ENCODE data around the gene COL18A1.

COL18A1 gene

GRCh38 chr21:45490049-45490731, 85.2 kb downstream of the COL18A1 start:
- no peak overlapping the region for H3K4me3 ChIP-seq (ENCODE audit: low read length, poor library complexity, severe bottlenecking)
- H4K20me1 ChIP-seq (ENCODE audit: insufficient read depth, low read length, poor library complexity, severe bottlenecking): no peaks in the 10 kb centered on the region
- H3K4me2 ChIP-seq (ENCODE audit: low read depth, low read length, poor library complexity, severe bottlenecking): peak overlapping the region; percentile 44
- H3K79me2 ChIP-seq (ENCODE audit: insufficient read depth, low read length): no peaks in the 10 kb centered on the region
- H2AFZ ChIP-seq (ENCODE audit: low read length): no peak overlapping the region
- H3K9ac ChIP-seq (ENCODE audit: low read depth, low read length, poor library complexity, severe bottlenecking): no peak overlapping the region
- no peak for TF ChIP-seq CTCF (conservative IDR thresholded peaks at IDR 0.05; ENCODE audit: low read length)
- TF ChIP-seq EZH2phosphoT487 (IDR thresholded peaks at IDR 0.05; ENCODE audit: borderline replicate concordance): no peak
- no peaks in the 10 kb centered on the region for H3F3A ChIP-seq (ENCODE audit: low read depth)
- H3K9me2 ChIP-seq (replicated peaks; ENCODE audit: low read depth, low read length): no peaks in the 10 kb centered on the region
- H3K27me3 ChIP-seq (ENCODE audit: insufficient read depth, low read length, poor library complexity, severe bottlenecking): no peaks in the 10 kb centered on the region
- H3K36me3 ChIP-seq (ENCODE audit: insufficient read depth, low read length): no peaks in the 10 kb centered on the region
- H3K9me3 ChIP-seq (ENCODE audit: insufficient read depth, low read depth, low read length): no peaks in the 10 kb centered on the region
- H3K4me1 ChIP-seq (ENCODE audit: insufficient read depth, low read length, poor library complexity, severe bottlenecking): peaks cover 10% of the 10 kb centered on the region

GRCh38 chr21:45491056-45491455, 86.1 kb downstream of the COL18A1 start:
- H3F3A ChIP-seq (ENCODE audit: low read depth): no peaks in the 10 kb centered on the region
- H3K4me3 ChIP-seq (ENCODE audit: low read length, poor library complexity, severe bottlenecking): no peak overlapping the region
- no peaks in the 10 kb centered on the region for H3K36me3 ChIP-seq (ENCODE audit: insufficient read depth, low read length)
- TF ChIP-seq CTCF (conservative IDR thresholded peaks at IDR 0.05; ENCODE audit: low read length) (no peak), EZH2phosphoT487 (IDR thresholded peaks at IDR 0.05; ENCODE audit: borderline replicate concordance) (no peak)
- H3K79me2 ChIP-seq (ENCODE audit: insufficient read depth, low read length): no peaks in the 10 kb centered on the region
- no peak overlapping the region for H3K4me2 ChIP-seq (ENCODE audit: low read depth, low read length, poor library complexity, severe bottlenecking)
- no peak overlapping the region for H3K9ac ChIP-seq (ENCODE audit: low read depth, low read length, poor library complexity, severe bottlenecking)
- peaks cover 10% of the 10 kb centered on the region for H3K4me1 ChIP-seq (ENCODE audit: insufficient read depth, low read length, poor library complexity, severe bottlenecking)
- no peak overlapping the region for H2AFZ ChIP-seq (ENCODE audit: low read length)
- H3K9me3 ChIP-seq (ENCODE audit: insufficient read depth, low read depth, low read length): no peaks in the 10 kb centered on the region
- no peaks in the 10 kb centered on the region for H3K27me3 ChIP-seq (ENCODE audit: insufficient read depth, low read length, poor library complexity, severe bottlenecking)
- no peaks in the 10 kb centered on the region for H4K20me1 ChIP-seq (ENCODE audit: insufficient read depth, low read length, poor library complexity, severe bottlenecking)
- H3K9me2 ChIP-seq (replicated peaks; ENCODE audit: low read depth, low read length): no peaks in the 10 kb centered on the region

GRCh38 chr21:45491623-45492022, 86.7 kb downstream of the COL18A1 start:
- H3K4me1 ChIP-seq (ENCODE audit: insufficient read depth, low read length, poor library complexity, severe bottlenecking): peaks cover 10% of the 10 kb centered on the region
- TF ChIP-seq EZH2phosphoT487 (IDR thresholded peaks at IDR 0.05; ENCODE audit: borderline replicate concordance): no peak
- no peaks in the 10 kb centered on the region for H4K20me1 ChIP-seq (ENCODE audit: insufficient read depth, low read length, poor library complexity, severe bottlenecking)
- no peaks in the 10 kb centered on the region for H3K79me2 ChIP-seq (ENCODE audit: insufficient read depth, low read length)
- no peaks in the 10 kb centered on the region for H3K27me3 ChIP-seq (ENCODE audit: insufficient read depth, low read length, poor library complexity, severe bottlenecking)
- no peak overlapping the region for H2AFZ ChIP-seq (ENCODE audit: low read length)
- H3K4me2 ChIP-seq (ENCODE audit: low read depth, low read length, poor library complexity, severe bottlenecking): no peak overlapping the region
- no peaks in the 10 kb centered on the region for H3K9me2 ChIP-seq (replicated peaks; ENCODE audit: low read depth, low read length)
- no peak overlapping the region for H3K9ac ChIP-seq (ENCODE audit: low read depth, low read length, poor library complexity, severe bottlenecking)
- H3K9me3 ChIP-seq (ENCODE audit: insufficient read depth, low read depth, low read length): no peaks in the 10 kb centered on the region
- H3F3A ChIP-seq (ENCODE audit: low read depth): no peaks in the 10 kb centered on the region
- no peaks in the 10 kb centered on the region for H3K36me3 ChIP-seq (ENCODE audit: insufficient read depth, low read length)
- no peak overlapping the region for H3K4me3 ChIP-seq (ENCODE audit: low read length, poor library complexity, severe bottlenecking)

GRCh38 chr21:45492765-45493164, 87.8 kb downstream of the COL18A1 start:
- no peaks in the 10 kb centered on the region for H4K20me1 ChIP-seq (ENCODE audit: insufficient read depth, low read length, poor library complexity, severe bottlenecking)
- H3K36me3 ChIP-seq (ENCODE audit: insufficient read depth, low read length): no peaks in the 10 kb centered on the region
- no peaks in the 10 kb centered on the region for H3K79me2 ChIP-seq (ENCODE audit: insufficient read depth, low read length)
- TF ChIP-seq CTCF (conservative IDR thresholded peaks at IDR 0.05; ENCODE audit: low read length) (no peak), EZH2phosphoT487 (IDR thresholded peaks at IDR 0.05; ENCODE audit: borderline replicate concordance) (no peak)
- H3K9me2 ChIP-seq (replicated peaks; ENCODE audit: low read depth, low read length): no peaks in the 10 kb centered on the region
- no peaks in the 10 kb centered on the region for H3K27me3 ChIP-seq (ENCODE audit: insufficient read depth, low read length, poor library complexity, severe bottlenecking)
- peaks cover 10% of the 10 kb centered on the region for H3K4me1 ChIP-seq (ENCODE audit: insufficient read depth, low read length, poor library complexity, severe bottlenecking)
- no peak overlapping the region for H3K4me3 ChIP-seq (ENCODE audit: low read length, poor library complexity, severe bottlenecking)
- H3K9me3 ChIP-seq (ENCODE audit: insufficient read depth, low read depth, low read length): no peaks in the 10 kb centered on the region
- H3F3A ChIP-seq (ENCODE audit: low read depth): no peaks in the 10 kb centered on the region
- no peak overlapping the region for H3K9ac ChIP-seq (ENCODE audit: low read depth, low read length, poor library complexity, severe bottlenecking)
- H3K4me2 ChIP-seq (ENCODE audit: low read depth, low read length, poor library complexity, severe bottlenecking): no peak overlapping the region
- H2AFZ ChIP-seq (ENCODE audit: low read length): no peak overlapping the region

Measured in Loucy (cell line).